ENCODE data around the gene TMEM201. TPM values are rescaled to one million over a fixed set of nuclear protein-coding genes. Genes with fewer than 3 reads are reported as not detected.

TMEM201 gene
- total and polyA plus RNA-seq, 2 of the 13 experiments (the other 11 are each of a cell fraction or from before 2014, with no cell fraction given): 1.5 to 8.2 TPM

- no peak for FAIRE-seq
- no peaks in the 10 kb centered on the region for H3K9me3 ChIP-seq (ENCODE audit: low read length)
- H3K4me3 ChIP-seq (replicated peaks in 1 of 3; ENCODE audit: insufficient read depth in 1 of 3, low read depth in 2 of 3, low read length in 3 of 3): no peak overlapping the region
- DNase-seq (ENCODE audit: low spot score): no peak
- WGBS (ENCODE audit: low lambda C conversion rate): no CpG with 5 or more reads among the region's 5 CpGs
- no peak for TF ChIP-seq ZNF564 (CRISPR knock-in tag; IDR thresholded peaks at IDR 0.05)
- no peak for TF ChIP-seq ZFP1 (CRISPR knock-in tag; IDR thresholded peaks at IDR 0.05)
- no peak for TF ChIP-seq MYPOP (CRISPR knock-in tag; IDR thresholded peaks at IDR 0.05)
- TF ChIP-seq IKZF5 (CRISPR knock-in tag; IDR thresholded peaks at IDR 0.05): no peak
- TF ChIP-seq NR0B2 (CRISPR knock-in tag; IDR thresholded peaks at IDR 0.05): no peak
- no peak for TF ChIP-seq ARHGAP35 (CRISPR knock-in tag; IDR thresholded peaks at IDR 0.05; ENCODE audit: borderline replicate concordance)
- no peak for TF ChIP-seq TOE1 (CRISPR knock-in tag; IDR thresholded peaks at IDR 0.05)
- TF ChIP-seq ZNF547 (CRISPR knock-in tag; IDR thresholded peaks at IDR 0.05): no peak
- TF ChIP-seq ZSCAN31 (CRISPR knock-in tag; IDR thresholded peaks at IDR 0.05; ENCODE audit: low read depth): no peak
- no peak for TF ChIP-seq ESRRA (CRISPR knock-in tag; IDR thresholded peaks at IDR 0.05; ENCODE audit: low read depth)
- TF ChIP-seq GFI1 (CRISPR knock-in tag; IDR thresholded peaks at IDR 0.05; ENCODE audit: borderline replicate concordance): no peak
- no peak for TF ChIP-seq JARID2 (CRISPR knock-in tag; IDR thresholded peaks at IDR 0.05; ENCODE audit: insufficient replicate concordance)
- no peak overlapping the region for H3K9ac ChIP-seq (ENCODE audit: insufficient read depth, low read depth, low read length)
- H3K79me2 ChIP-seq (ENCODE audit: insufficient read depth, low read length): no peaks in the 10 kb centered on the region
- H3K27me3 ChIP-seq (ENCODE audit: control insufficient read depth in 1 of 2, insufficient read depth in 2 of 2, low read length in 2 of 2): no peaks in the 10 kb centered on the region
- H3K4me2 ChIP-seq (ENCODE audit: low read depth, low read length): no peak overlapping the region
- CTCF ChIA-PET (ENCODE audit: low intra/inter-chr PET ratio, low total read pairs): no interaction called here
- intact Hi-C loops (cut with micrococcal nuclease; ENCODE audit: unreplicated experiment) (no loop called here), in situ Hi-C loops (cut with HindIII; ENCODE audit: extremely low pct_ligation_motif_present, low pct_unique_long_range_greater_than_20kb) (no loop called here)
- H3K27ac ChIP-seq (ENCODE audit: extremely low read length, insufficient read depth, low read length): no peak overlapping the region
- ATAC-seq: no peak
- H3K36me3 ChIP-seq (replicated peaks in 1 of 2; ENCODE audit: control insufficient read depth in 1 of 2, insufficient read depth in 2 of 2, low read length in 2 of 2): peaks cover 17 to 30% of the 10 kb centered on the region in 2 experiments; a peak in 4 of 5 replicates
- no peak overlapping the region for H2AFZ ChIP-seq (ENCODE audit: low read length)
- H3K4me1 ChIP-seq (ENCODE audit: insufficient read depth, low read length): no peaks in the 10 kb centered on the region
- no TSS peak for BruUV-seq (replicated peaks)
- H4K20me1 ChIP-seq (ENCODE audit: insufficient read depth, low read length): no peaks in the 10 kb centered on the region
- POLR2A ChIA-PET: no interaction called here
Measured at GRCh38 chr1:9609998-9610397, 21.3 kb downstream of the TMEM201 start.
